Endothelial cell of umbilical vein (primary cell): ENCODE measurements around the gene DIP2C. TPM values are rescaled to one million over a fixed set of nuclear protein-coding genes. Genes with fewer than 3 reads are reported as not detected.
"Not testable (repeated sequence)": the region's sequence is repeated elsewhere in the genome, so short reads cannot be mapped to it uniquely, and the experiment has no call there.

Experiments
- BruUV-seq: library from RNA; stranded (reverse); fragments of 400-500 nt; replicated peaks from 2 replicates; lab custom pipeline; 2021; lab: Mats Ljungman, UMichigan
- CTCF ChIA-PET: fragments of 300-600, 350-600 bp; sonication (Branson Sonifier 250); formaldehyde crosslinking; loops from one replicate; lab custom pipeline; 2021; ENCODE audit warnings: antibody characterized with exemption, inconsistent platforms; lab: Charles Lee
- POLR2A ChIA-PET: fragments of 300-600, 350-600 bp; sonication (Branson Sonifier 250); formaldehyde crosslinking; loops from one replicate; lab custom pipeline; 2021; ENCODE audit warnings: antibody characterized with exemption, inconsistent platforms; lab: Charles Lee
- DNase-seq: peaks from one replicate; pipeline ENCODE4 v3.0.0-alpha.2; 2011; ENCODE audit warnings: low read depth, low spot score
- FAIRE-seq: peaks from 2 replicates; lab custom pipeline; 2011; peaks lifted over from hg19 to GRCh38; lab: Jason Lieb, UNC
- H2AFZ ChIP-seq: 2 replicates; pipeline ENCODE4 v1.6.0; 2012; ENCODE audit warnings: low read depth, low read length, control low read depth, inconsistent platforms
- H3K27ac ChIP-seq: 2 replicates; pipeline ENCODE4 v1.5.1; 2011; ENCODE audit warnings: low read depth, mild to moderate bottlenecking, control low read depth, low read length, moderate library complexity; ENCODE audit not compliant: insufficient read depth
- H3K27me3 ChIP-seq, 2 experiments: 2 replicates each; pipeline versions ENCODE4 v1.6.0 to v1.6.1; 2011; ENCODE audit warnings: low read length in 2 of 2, mixed read lengths in 1 of 2; ENCODE audit not compliant: control insufficient read depth in 2 of 2, insufficient read depth in 2 of 2
- H3K36me3 ChIP-seq, 2 experiments: 2 replicates in 1 of 2; 3 replicates in 1 of 2; pipeline ENCODE4 v1.5.1; 2011; ENCODE audit warnings: low read length in 2 of 2, mild to moderate bottlenecking in 1 of 2, moderate library complexity in 1 of 2; ENCODE audit not compliant: control insufficient read depth in 2 of 2, insufficient read depth in 2 of 2; ENCODE audit errors: extremely low read depth in 1 of 2
- H3K4me1 ChIP-seq: 3 replicates; pipeline ENCODE4 v1.5.1; 2011; ENCODE audit warnings: mild to moderate bottlenecking, low read length; ENCODE audit not compliant: control insufficient read depth, insufficient read depth; ENCODE audit errors: extremely low read depth
- H3K4me2 ChIP-seq: 2 replicates; pipeline ENCODE4 v1.6.1; 2011; ENCODE audit warnings: low read length, control low read depth, mixed read lengths; ENCODE audit not compliant: insufficient read depth
- H3K4me3 ChIP-seq, 3 experiments: fragments of 200-600 bp in 1 of 3; sonication (generic), shearing (Covaris generic) in 1 of 3; replicated peaks in 1 of 3; 2 replicates each; pipeline ENCODE4 v1.5.1; 2011 to 2016; ENCODE audit warnings: control low read depth in 3 of 3, low read length in 3 of 3, mild to moderate bottlenecking in 2 of 3, inconsistent platforms in 1 of 3, low read depth in 1 of 3, moderate library complexity in 1 of 3; ENCODE audit not compliant: insufficient read depth in 1 of 3
- H3K79me2 ChIP-seq: 2 replicates; pipeline ENCODE4 v1.6.0; 2012; ENCODE audit warnings: low read length, inconsistent platforms; ENCODE audit not compliant: control insufficient read depth, insufficient read depth
- H3K9ac ChIP-seq: replicated peaks from 2 replicates; pipeline ENCODE3; 2011; ENCODE audit warnings: low read length, control low read depth; ENCODE audit not compliant: insufficient read depth; ENCODE audit errors: extremely low read depth
- H3K9me1 ChIP-seq: replicated peaks from 3 replicates; pipeline ENCODE4 v1.6.0; 2011; ENCODE audit warnings: mild to moderate bottlenecking, low read length; ENCODE audit not compliant: control insufficient read depth, insufficient read depth; ENCODE audit errors: extremely low read depth
- H3K9me3 ChIP-seq: replicated peaks from 2 replicates; pipeline ENCODE4 v1.5.1; 2012; ENCODE audit warnings: low read length, inconsistent platforms; ENCODE audit not compliant: control insufficient read depth, insufficient read depth
- H4K20me1 ChIP-seq: replicated peaks from 2 replicates; pipeline ENCODE3; 2011; ENCODE audit warnings: mild to moderate bottlenecking, low read length; ENCODE audit not compliant: control insufficient read depth, insufficient read depth; ENCODE audit errors: extremely low read depth
- EZH2 ChIP-seq: IDR thresholded peaks from 2 replicates; pipeline ENCODE4 v1.6.1; 2012; ENCODE audit warnings: borderline replicate concordance, low read depth, mild to moderate bottlenecking, moderate library complexity, low read length, inconsistent platforms; ENCODE audit not compliant: severe bottlenecking
- MAX ChIP-seq: IDR thresholded peaks from 2 replicates; pipeline ENCODE4 v1.6.1; 2011; ENCODE audit not compliant: insufficient read depth, insufficient read length
- POLR2A ChIP-seq: IDR thresholded peaks from 2 replicates; pipeline ENCODE4 v1.6.1; 2012; ENCODE audit warnings: low read depth, mild to moderate bottlenecking, control low read depth, low read length
- dilution Hi-C: fragments of 300-500 bp; cut with MboI; formaldehyde crosslinking; loops from one replicate; pipeline ENCODE4 v1.15.0; 2019; ENCODE audit warnings: low sequenced_read_pairs; ENCODE audit not compliant: extremely low pct_ligation_motif_present
- intact Hi-C: fragments of 100-400 bp; cut with micrococcal nuclease; formaldehyde crosslinking; loops from one replicate; pipeline ENCODE4 v1.10.0; 2022
- polyA plus RNA-seq, 4 experiments: library from polyadenylated mRNA; depleted of rRNA in 3 of 4; stranded (reverse) in 3 of 4; unstranded in 1 of 4; fragments of >200 nt; gene quantifications; 2 replicates each; pipeline versions ENCODE4 v1.2.1 to v1.2.3, GENCODE V29; 2011 to 2012; ENCODE audit warnings: missing spikeins in 1 of 4
- total RNA-seq: library from RNA; stranded (reverse); gene quantifications from 2 replicates; pipeline ENCODE4 v1.2.3, GENCODE V29; 2021

The DIP2C gene
- total and polyA plus RNA-seq, 2 donors (not counting 3 experiments of a cell fraction or from before 2014, with no cell fraction given), result 3.6 to 10.7 TPM

- FAIRE-seq (no peak), DNase-seq (no peak)
- Histone ChIP-seq H3K27me3 (no peaks in the 10 kb centered on the region), H3K27ac (no peak overlapping the region), H3K9me1 (no peaks in the 10 kb centered on the region), H3K4me1 (peaks cover 3% of the 10 kb centered on the region), H3K36me3 (no peaks in the 10 kb centered on the region), H4K20me1 (no peaks in the 10 kb centered on the region), H3K9me3 (no peaks in the 10 kb centered on the region), H3K4me2 (no peak overlapping the region), H2AFZ (no peak overlapping the region), H3K4me3 (no peak overlapping the region), H3K79me2 (no peaks in the 10 kb centered on the region), H3K9ac (no peak overlapping the region)
- TF ChIP-seq POLR2A (no peak), MAX (no peak), EZH2 (no peak)
- CTCF ChIA-PET, result no interaction called here
- dilution Hi-C loops (no loop called here), intact Hi-C loops (loop anchor here (10.0 kb wide), 1 partner anchor 186 kb away; no protein-coding TSS in a partner anchor)
- POLR2A ChIA-PET, result interaction anchor here (0.6 kb wide), 1 partner anchor 37 kb away, joined by 6 read pairs; no protein-coding TSS in a partner anchor
- no TSS peak for BruUV-seq
Observed at GRCh38 chr10:450463-450862, 239.0 kb downstream of the DIP2C start.

GRCh38 chr10:449331-449730, 240.1 kb downstream of the DIP2C start:
- H3K27me3 ChIP-seq, intact Hi-C loops, H3K9me1 ChIP-seq, CTCF ChIA-PET, dilution Hi-C loops, FAIRE-seq, H3K27ac ChIP-seq, POLR2A ChIA-PET, BruUV-seq, H3K4me2 ChIP-seq, H3K9ac ChIP-seq, H3K9me3 ChIP-seq, H2AFZ ChIP-seq, H3K4me1 ChIP-seq, H3K79me2 ChIP-seq, H3K36me3 ChIP-seq, H3K4me3 ChIP-seq, H4K20me1 ChIP-seq, DNase-seq: not testable (repeated sequence)
